Measurements from ENCODE around the gene GRM5.
A peak's percentile ranks its signal among the peaks of the same experiment; 100 is the strongest.

Gene GRM5

DNA sequence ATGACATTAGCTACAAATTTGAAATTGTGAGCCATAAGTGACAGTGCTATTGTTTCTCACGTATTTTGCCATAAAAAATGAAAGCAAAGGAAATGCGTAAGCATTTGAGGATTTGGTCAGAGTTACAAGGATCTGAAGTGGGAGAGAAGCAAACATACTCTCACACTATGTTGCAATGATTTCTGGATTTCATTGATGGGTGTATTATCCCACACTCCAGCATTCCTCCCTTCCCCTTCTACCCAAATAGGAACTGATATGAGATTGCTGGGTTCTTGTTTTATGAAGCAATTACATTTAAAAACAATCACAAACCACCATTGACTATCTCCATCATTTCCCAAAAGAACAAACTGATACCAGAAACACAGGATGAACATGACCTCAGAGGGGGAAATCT is 414.2 kb downstream of the GRM5 start:
- H3K4me3 ChIP-seq (ENCODE audit: low read depth, low read length): no peak overlapping the region
- no peak for DNase-seq (ENCODE audit: low read depth)

DNA sequence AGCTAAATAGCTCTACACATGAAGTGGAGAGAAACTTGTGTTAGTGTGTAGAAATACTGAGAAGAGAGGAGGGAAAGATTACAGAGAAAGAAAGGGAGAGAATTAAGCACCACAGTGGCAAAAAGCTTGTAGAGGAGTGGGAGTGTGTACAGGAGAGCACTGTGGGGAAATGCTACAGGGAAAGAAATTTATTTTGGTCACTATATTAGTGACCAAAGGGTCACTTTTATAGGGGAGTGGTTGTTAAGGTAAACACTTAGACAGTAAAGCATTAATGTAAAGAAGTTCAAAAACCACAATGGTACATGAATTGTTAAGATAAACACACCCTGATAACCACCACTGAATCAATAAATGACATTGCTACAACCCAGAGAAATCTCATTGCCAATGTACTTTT is 421.1 kb downstream of the GRM5 start:
- H3K4me3 ChIP-seq (ENCODE audit: low read depth, low read length): no peak overlapping the region
- DNase-seq (ENCODE audit: low read depth): no peak

DNA sequence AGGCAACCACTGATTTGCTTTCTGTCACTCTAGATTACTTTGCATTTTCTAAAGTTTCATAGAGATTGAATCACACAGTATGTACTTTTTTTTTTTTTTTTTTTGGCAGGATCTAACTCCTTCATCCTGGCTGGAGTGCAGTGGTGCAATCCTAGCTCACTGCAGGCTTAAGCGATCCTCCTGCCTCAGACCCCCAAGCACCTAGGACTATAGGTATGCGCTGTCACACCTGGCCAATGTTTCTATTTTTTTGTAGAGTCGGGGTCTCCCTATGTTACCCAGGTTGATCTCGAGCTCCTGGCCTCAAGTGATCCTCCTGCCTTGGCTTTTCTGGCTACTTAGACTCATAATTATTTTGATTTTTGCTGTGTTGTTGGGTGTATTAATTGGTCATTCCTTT is 433.6 kb downstream of the GRM5 start:
- no peak for DNase-seq (ENCODE audit: low read depth)
- H3K4me3 ChIP-seq (ENCODE audit: low read depth, low read length): no peak overlapping the region

GRCh38 chr11:88631497-88631896 is 434.3 kb downstream of the GRM5 start:
- no peak for DNase-seq (ENCODE audit: low read depth)
- no peak overlapping the region for H3K4me3 ChIP-seq (ENCODE audit: low read depth, low read length)

DNA sequence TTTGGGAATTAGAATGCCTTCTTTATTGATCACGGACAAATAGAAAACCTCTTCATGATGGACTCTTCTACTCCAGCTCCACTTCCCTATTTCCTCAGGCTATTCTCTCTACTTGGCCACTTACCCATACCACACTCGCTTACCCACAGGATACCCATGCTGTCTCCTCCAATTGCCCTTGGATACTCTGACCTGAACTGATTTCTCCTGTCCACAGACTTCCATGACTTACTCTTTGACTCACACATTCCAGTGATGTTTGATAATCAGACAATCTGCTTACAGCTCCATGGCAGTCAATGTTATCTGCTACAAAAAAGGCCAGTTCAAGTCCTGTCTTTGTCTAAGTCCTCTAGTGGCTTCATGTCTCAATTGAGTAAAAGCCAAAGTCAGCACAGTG is 436.3 kb downstream of the GRM5 start:
- no peak for DNase-seq (ENCODE audit: low read depth)

DNA sequence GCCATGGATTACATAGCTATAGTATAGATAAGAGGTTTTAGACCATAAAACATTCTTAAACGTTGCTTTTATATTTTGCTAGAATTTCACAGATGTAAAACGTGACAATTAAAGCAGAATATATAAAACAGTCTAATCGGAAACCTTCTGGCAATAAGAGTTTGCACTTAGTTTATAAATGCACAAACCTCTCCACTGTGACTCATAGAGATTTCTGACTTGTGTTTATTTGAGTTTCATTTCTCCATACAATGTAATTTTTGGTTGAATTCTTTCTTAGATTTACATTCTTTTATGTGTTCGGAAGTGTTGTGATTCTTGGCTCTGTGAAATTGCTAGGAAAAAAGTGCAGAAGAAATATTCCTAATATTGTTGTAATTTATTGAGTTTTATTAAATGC is 439.6 kb downstream of the GRM5 start:
- no peak for DNase-seq (ENCODE audit: low read depth)
- no peak overlapping the region for H3K4me3 ChIP-seq (ENCODE audit: low read depth, low read length)

More for the DNA sequence above, 436.3 kb downstream of the GRM5 start:
- H3K4me3 ChIP-seq (ENCODE audit: low read depth, low read length): no peak overlapping the region

- H3K4me3 ChIP-seq (ENCODE audit: low read depth, low read length): no peak overlapping the region
- no peak for DNase-seq (ENCODE audit: low read depth)
Observed at GRCh38 chr11:88623531-88623930, 442.3 kb downstream of the GRM5 start.

GRCh38 chr11:88620568-88621130 is 445.1 kb downstream of the GRM5 start:
- H3K4me3 ChIP-seq (ENCODE audit: low read depth, low read length): no peak overlapping the region
- DNase-seq (ENCODE audit: low read depth): no peak

DNA sequence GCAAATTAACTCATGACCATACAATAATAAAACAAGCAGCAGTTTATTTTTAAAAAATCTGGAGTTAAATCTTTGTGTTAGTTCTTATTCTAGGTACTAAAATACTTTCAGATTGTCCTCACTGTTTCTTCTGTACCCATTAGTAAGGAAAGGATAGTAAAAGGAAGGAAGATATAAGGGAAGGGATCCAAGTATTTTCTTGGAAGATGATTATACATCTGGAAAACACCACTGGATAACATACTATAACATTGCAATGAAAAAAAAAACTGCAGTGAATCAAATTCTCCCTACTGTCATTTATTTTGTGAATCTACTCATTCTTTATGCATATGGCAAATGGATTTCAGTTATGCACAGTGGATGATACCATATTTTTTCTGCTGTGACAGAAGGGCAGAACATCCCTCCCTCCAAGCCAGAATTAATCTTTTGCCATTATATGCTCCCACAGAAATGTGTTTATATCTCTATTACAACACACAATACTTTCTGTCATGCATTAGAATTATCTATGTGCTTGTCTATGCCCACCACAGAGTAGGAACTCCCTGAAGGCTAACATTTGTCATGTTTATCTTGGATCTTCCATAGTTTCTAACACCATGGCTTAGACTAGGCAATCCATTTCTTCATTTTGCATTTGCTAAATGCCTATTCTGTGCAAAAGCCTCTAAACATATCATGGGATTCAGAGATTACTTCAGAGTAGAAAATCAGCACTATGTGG is 446.0 kb downstream of the GRM5 start:
- DNase-seq (ENCODE audit: low read depth): no peak
- H3K4me3 ChIP-seq (ENCODE audit: low read depth, low read length): no peak overlapping the region

GRCh38 chr11:88619071-88619425 is 446.7 kb downstream of the GRM5 start:
- H3K4me3 ChIP-seq (ENCODE audit: low read depth, low read length): no peak overlapping the region
- DNase-seq (ENCODE audit: low read depth): no peak

GRCh38 chr11:88618327-88619070 is 447.3 kb downstream of the GRM5 start:
- H3K4me3 ChIP-seq (ENCODE audit: low read depth, low read length): no peak overlapping the region
- DNase-seq (ENCODE audit: low read depth): no peak

DNA sequence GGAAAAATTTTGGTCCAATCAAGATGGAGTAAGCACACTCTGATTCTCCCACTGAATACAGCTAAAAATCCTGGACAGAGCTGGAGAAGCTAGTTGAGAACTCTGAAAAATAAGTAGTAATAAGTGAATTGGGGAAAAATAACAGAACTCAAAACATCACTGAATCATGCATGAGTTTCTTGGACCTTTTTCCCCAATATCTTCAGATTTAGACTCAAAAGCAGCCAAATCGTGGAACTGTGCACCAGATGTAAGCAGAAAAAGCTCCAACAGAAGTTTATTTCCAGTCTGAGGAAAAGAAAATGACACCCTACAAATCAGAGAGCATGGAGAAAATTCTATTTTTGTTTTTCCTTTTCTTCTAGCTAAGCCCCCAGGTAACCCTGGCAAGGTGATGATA is 448.6 kb downstream of the GRM5 start:
- no peak for DNase-seq (ENCODE audit: low read depth)
- no peak overlapping the region for H3K4me3 ChIP-seq (ENCODE audit: low read depth, low read length)

DNA sequence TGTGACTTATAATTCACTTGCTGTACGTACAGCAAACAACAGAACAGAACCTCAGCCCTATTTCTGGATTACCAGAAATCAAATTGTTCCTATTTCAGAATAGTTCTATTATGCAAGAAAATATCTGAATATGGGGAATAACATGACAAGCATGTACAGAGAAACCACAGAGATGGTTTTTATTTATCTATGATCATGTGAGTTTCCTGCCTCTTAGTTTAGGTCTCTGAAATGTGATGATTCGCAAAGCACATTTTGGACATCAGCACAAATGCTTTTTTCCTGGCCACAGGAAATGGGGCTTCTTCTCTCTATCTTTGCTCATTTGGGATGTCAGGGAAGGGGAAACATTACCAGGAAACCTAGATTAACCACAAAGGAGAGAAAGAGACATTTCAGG is 461.5 kb downstream of the GRM5 start:
- DNase-seq (ENCODE audit: low read depth): peak; percentile 17
- H3K4me3 ChIP-seq (ENCODE audit: low read depth, low read length): no peak overlapping the region

DNA sequence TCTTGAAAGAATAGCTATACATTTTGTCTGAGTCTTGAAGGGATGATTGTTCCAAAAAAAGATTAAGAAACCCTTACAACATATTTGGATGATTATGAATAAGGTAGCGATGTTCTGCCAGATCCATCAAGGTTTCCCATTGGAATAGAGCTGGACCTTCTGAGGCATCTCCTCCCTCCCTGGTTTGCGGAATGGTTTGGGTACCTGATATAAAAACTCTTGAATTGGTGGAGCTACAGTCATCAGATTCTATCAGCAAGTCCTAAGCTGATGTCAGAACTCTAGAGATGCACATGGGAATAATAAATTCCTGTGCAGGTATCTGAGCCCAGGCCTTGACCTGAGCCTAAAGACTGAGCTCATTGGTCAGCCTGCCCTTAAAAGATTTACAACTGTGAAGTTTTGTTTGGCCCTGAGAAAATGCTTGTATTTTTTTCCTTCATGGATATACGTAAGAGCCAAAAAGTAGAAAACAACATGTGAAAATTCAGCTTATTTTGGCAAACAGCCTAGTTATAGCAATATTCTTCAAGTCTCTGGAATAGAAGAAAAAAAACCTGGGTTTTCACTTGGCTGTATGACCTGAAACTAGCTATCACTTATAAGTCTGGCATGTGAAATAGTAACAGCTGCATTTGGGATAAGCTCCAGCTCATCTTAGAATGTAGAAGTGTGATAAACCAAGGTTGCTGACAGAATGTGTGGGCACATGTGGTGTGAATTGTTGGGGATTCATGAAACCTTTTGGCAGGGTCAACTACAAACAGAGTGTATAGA is 462.5 kb downstream of the GRM5 start:
- H3K4me3 ChIP-seq (ENCODE audit: low read depth, low read length): no peak overlapping the region
- peak; percentile 78 for DNase-seq (ENCODE audit: low read depth)

- no peak for DNase-seq (ENCODE audit: low read depth)
- no peak overlapping the region for H3K4me3 ChIP-seq (ENCODE audit: low read depth, low read length)
Observed at GRCh38 chr11:88597387-88597786, 468.4 kb downstream of the GRM5 start.

DNA sequence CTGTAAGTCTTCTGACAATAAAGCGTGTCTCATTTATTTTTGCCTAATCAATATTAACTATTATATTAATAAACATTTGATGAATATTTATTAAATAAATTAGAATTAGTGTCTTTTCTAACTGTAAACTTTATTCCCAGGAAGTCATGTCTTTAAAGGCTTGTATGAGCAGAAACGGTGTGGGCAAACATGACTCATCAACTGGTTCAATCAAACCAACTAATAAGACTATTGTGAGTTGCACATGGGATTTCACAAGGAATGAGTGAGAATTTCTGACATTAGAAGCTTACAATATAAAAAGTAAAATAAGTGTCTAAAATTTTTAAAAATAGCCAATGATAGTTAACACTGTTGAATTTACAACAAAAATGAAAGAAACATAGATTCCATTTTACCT is 469.0 kb downstream of the GRM5 start:
- no peak for DNase-seq (ENCODE audit: low read depth)
- no peak overlapping the region for H3K4me3 ChIP-seq (ENCODE audit: low read depth, low read length)

DNA sequence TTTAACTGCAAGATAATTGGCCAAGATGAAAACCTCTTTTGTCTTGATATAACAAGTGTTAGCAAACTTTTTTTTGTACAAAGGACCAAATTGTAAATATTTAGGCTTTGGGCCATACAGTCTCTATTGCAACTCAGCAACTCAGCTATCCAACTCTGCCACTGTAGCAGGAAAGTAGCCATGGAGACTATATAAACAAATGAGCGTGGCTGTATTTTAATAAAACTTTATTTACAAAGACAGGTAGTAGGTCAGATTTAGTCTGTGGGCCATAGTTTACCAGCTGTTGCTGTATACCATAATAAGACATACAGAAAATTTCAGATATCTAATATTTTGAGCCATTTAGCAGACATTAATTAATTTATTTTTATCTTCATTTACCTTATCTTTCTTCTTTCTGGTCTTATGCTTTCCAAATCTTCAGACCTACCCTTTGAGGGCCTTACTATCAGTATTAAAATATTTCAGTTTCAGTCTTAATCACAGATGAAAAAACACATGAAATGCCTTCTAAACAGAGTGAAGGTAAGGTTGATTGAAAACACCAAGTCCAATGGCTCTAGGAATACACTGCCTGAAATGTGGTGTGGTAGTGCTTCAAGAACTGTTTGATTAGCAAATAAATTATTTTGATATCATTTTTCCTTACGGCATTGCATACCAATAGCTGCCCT is 471.4 kb downstream of the GRM5 start:
- no peak for DNase-seq (ENCODE audit: low read depth)
- H3K4me3 ChIP-seq (ENCODE audit: low read depth, low read length): no peak overlapping the region

GRCh38 chr11:88590361-88590760 is 475.4 kb downstream of the GRM5 start:
- no peak for DNase-seq (ENCODE audit: low read depth)
- H3K4me3 ChIP-seq (ENCODE audit: low read depth, low read length): no peak overlapping the region

GRCh38 chr11:88583251-88583650 is 482.5 kb downstream of the GRM5 start:
- no peak for DNase-seq (ENCODE audit: low read depth)

GRCh38 chr11:88579466-88579865 is 486.3 kb downstream of the GRM5 start:
- no peak overlapping the region for H3K4me3 ChIP-seq (ENCODE audit: low read depth, low read length)
- DNase-seq (ENCODE audit: low read depth): no peak

More at GRCh38 chr11:88583251-88583650, 482.5 kb downstream of the GRM5 start:
- no peak overlapping the region for H3K4me3 ChIP-seq (ENCODE audit: low read depth, low read length)
